Aorta (tissue), 5 donors: ENCODE data around the gene FAM163B. TPM values are rescaled to one million over a fixed set of nuclear protein-coding genes. Genes with fewer than 3 reads are reported as not detected.
"Not testable (repeated sequence)": the region's sequence is repeated elsewhere in the genome, so short reads cannot be mapped to it uniquely, and the experiment has no call there.

Experiments used
- ATAC-seq: fragments of 200-7000 bp; cut with Tn5 transposase; one replicate; pipeline ENCODE4 v1.9.1; 2022; ENCODE audit warnings: moderate library complexity; ENCODE audit not compliant: low FRiP score
- DNase-seq, 2 donors: peaks; one replicate each; pipeline ENCODE4 v3.0.0-alpha.2; 2020
- H3K27ac ChIP-seq, 2 donors: one replicate each; pipeline ENCODE4 v1.5.1; 2013; ENCODE audit warnings: low read length in 2 of 2, mild to moderate bottlenecking in 2 of 2, moderate library complexity in 2 of 2, control low read depth in 1 of 2, inconsistent platforms in 1 of 2, low read depth in 1 of 2
- H3K27me3 ChIP-seq, 2 donors: one replicate each; pipeline ENCODE4 v1.6.1; 2013; ENCODE audit warnings: control low read depth in 1 of 2, low read length in 1 of 2, mild to moderate bottlenecking in 1 of 2, moderate library complexity in 1 of 2; ENCODE audit not compliant: insufficient read depth in 2 of 2, control insufficient read depth in 1 of 2
- H3K36me3 ChIP-seq, 2 donors: one replicate each; pipeline ENCODE4 v1.6.1; 2013; ENCODE audit warnings: control low read depth in 1 of 2, low read length in 1 of 2, mild to moderate bottlenecking in 1 of 2; ENCODE audit not compliant: insufficient read depth in 2 of 2, control insufficient read depth in 1 of 2
- H3K4me1 ChIP-seq, 2 donors: one replicate each; pipeline ENCODE4 v1.6.1; 2013; ENCODE audit warnings: low read length in 2 of 2, control low read depth in 1 of 2, mild to moderate bottlenecking in 1 of 2, moderate library complexity in 1 of 2; ENCODE audit not compliant: insufficient read depth in 2 of 2, control insufficient read depth in 1 of 2
- H3K4me3 ChIP-seq, 2 donors: one replicate each; pipeline ENCODE4 v1.5.1; 2013; ENCODE audit warnings: low read length in 2 of 2, control low read depth in 1 of 2, mild to moderate bottlenecking in 1 of 2
- H3K9me3 ChIP-seq: one replicate; pipeline ENCODE4 v1.6.1; 2013; ENCODE audit warnings: mild to moderate bottlenecking, low read length; ENCODE audit not compliant: control insufficient read depth
- WGBS, 2 donors: extraction: QIAGEN DNeasy Blood & Tissue Kit; methylation state at CpG; one replicate each; pipeline ENCODE4 v1.1.7; 2013; 5-methylcytosine and 5-hydroxymethylcytosine counted together
- intact Hi-C, 2 donors: fragments of 100-400 bp; cut with DNase I; formaldehyde crosslinking; loops; one replicate each; pipeline versions ENCODE4 v1.14.2 to v1.15.0; 2022
- polyA plus RNA-seq, 2 donors: library from polyadenylated mRNA; stranded (reverse); fragments of 200-250 nt; gene quantifications; one replicate each; pipeline ENCODE4 v1.2.3, GENCODE V29; 2013
- total RNA-seq, 2 donors: library from RNA; stranded (reverse); fragmentation: NEBNext Ultra II Directional; extraction: Animal tissue kit (Norgen Biotek cat#: 25700); gene quantifications; one replicate each; pipeline ENCODE4 v1.2.1, GENCODE V29; 2021
- donor health status: healthy with polysubstance abuse.
- donor health status: Bipolar disorder and iron deficiency.
- donor health status: DM: no; HTN: no; CAD: no.
- donor health status: DM: no; HTN: no; CAD: no.
- donor health status: DM: yes; HTN: yes; CAD: no.

The FAM163B gene
- total and polyA plus RNA-seq, 4 donors, result not detected

- WGBS, 2 donors, result 93% methylated on average over 16 to 17 of the region's 17 CpGs
- H3K4me1 ChIP-seq, result no peaks in the 10 kb centered on the region
- ATAC-seq (no peak), DNase-seq (no peak)
- no peak overlapping the region for H3K27ac ChIP-seq
- H3K9me3 ChIP-seq, result no peaks in the 10 kb centered on the region
- no peak overlapping the region for H3K4me3 ChIP-seq
- intact Hi-C loops, result no loop called here
- H3K27me3 ChIP-seq, result no peaks in the 10 kb centered on the region
- H3K36me3 ChIP-seq, result no peaks in the 10 kb centered on the region
These were observed 42.4 kb downstream of the FAM163B start for GRCh38 chr9:133566817-133567216.

- intact Hi-C loops, result no loop called here
- Histone ChIP-seq H3K9me3 (no peaks in the 10 kb centered on the region), H3K36me3 (no peaks in the 10 kb centered on the region), H3K27me3 (no peaks in the 10 kb centered on the region), H3K27ac (no peak overlapping the region), H3K4me1 (no peaks in the 10 kb centered on the region), H3K4me3 (no peak overlapping the region)
- ATAC-seq, result no peak
- no peak for DNase-seq
- WGBS, 2 donors, result 94% methylated on average over 13 to 14 of the region's 14 CpGs
These were observed 42.8 kb downstream of the FAM163B start for GRCh38 chr9:133566382-133566781.

- intact Hi-C loops, result no loop called here
- peak; percentile 36 for ATAC-seq
- WGBS, 2 donors, result 81 to 88% methylated on average over 11 of the region's 11 CpGs
- Histone ChIP-seq H3K9me3 (no peaks in the 10 kb centered on the region), H3K27ac (no peak overlapping the region), H3K4me1 (no peaks in the 10 kb centered on the region), H3K4me3 (no peak overlapping the region), H3K27me3 (no peaks in the 10 kb centered on the region), H3K36me3 (no peaks in the 10 kb centered on the region)
- DNase-seq, result no peak
These were observed 44.6 kb downstream of the FAM163B start for GRCh38 chr9:133564451-133565116.

- DNase-seq, H3K36me3 ChIP-seq, intact Hi-C loops, H3K27me3 ChIP-seq, ATAC-seq, H3K4me3 ChIP-seq, H3K27ac ChIP-seq, H3K4me1 ChIP-seq, H3K9me3 ChIP-seq: not testable (repeated sequence)
These were observed 45.4 kb downstream of the FAM163B start for GRCh38 chr9:133563814-133564213.

- DNase-seq, result no peak
- no peak for ATAC-seq
- H3K36me3 ChIP-seq, result no peaks in the 10 kb centered on the region
- H3K9me3 ChIP-seq, result no peaks in the 10 kb centered on the region
- no peaks in the 10 kb centered on the region for H3K27me3 ChIP-seq
- no peak overlapping the region for H3K27ac ChIP-seq
- no peak overlapping the region for H3K4me3 ChIP-seq
- no peaks in the 10 kb centered on the region for H3K4me1 ChIP-seq
- intact Hi-C loops, result no loop called here
- WGBS, 2 donors, result 18 to 26% methylated on average over 14 of the region's 14 CpGs
These were observed 45.8 kb downstream of the FAM163B start for GRCh38 chr9:133563291-133563796.

DNA sequence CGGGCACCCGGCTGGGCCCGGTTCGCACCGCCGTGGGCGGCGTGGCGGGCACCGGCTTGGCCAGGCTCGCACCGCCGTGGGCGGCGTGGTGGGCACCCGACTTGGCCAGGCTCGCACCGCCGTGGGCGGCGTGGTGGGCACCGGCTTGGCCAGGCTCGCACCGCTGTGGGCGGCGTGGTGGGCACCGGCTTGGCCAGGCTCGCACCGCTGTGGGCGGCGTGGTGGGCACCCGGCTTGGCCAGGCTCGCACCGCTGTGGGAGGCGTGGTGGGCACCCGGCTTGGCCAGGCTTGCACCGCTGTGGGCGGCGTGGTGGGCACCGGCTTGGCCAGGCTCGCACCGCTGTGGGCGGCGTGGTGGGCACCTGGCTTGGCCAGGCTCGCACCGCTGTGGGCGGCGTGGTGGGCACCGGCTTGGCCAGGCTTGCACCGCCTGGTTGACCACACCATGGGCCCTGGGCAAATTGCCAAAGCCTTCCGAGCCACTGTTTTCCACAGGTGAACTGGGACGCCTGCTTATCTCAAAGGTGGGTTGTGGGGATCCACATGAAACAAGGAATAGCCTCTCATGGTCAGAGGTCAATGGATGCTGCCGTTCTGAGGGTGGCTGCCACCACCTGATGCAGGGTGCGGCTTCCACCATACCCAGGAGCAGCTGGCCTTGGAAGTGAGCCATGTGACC lies 46.4 kb downstream of the FAM163B start:
- H3K9me3 ChIP-seq, result no peaks in the 10 kb centered on the region
- H3K27me3 ChIP-seq, result no peaks in the 10 kb centered on the region
- no peak overlapping the region for H3K4me3 ChIP-seq
- H3K36me3 ChIP-seq, result no peaks in the 10 kb centered on the region
- no peak overlapping the region for H3K27ac ChIP-seq
- ATAC-seq, result no peak
- no peaks in the 10 kb centered on the region for H3K4me1 ChIP-seq
- DNase-seq, result no peak
- intact Hi-C loops, result no loop called here
- 92 to 94% methylated on average over 30 to 54 of the region's 54 CpGs for WGBS, 2 donors

- H3K27ac ChIP-seq, result no peak overlapping the region
- WGBS, 2 donors, result 81 to 89% methylated on average over 24 to 32 of the region's 32 CpGs
- no peaks in the 10 kb centered on the region for H3K4me1 ChIP-seq
These were observed 47.1 kb downstream of the FAM163B start for GRCh38 chr9:133561976-133562554.

GRCh38 chr9:133560944-133561343 lies 48.2 kb downstream of the FAM163B start:
- Histone ChIP-seq H3K9me3 (no peaks in the 10 kb centered on the region), H3K4me1 (no peaks in the 10 kb centered on the region), H3K36me3 (no peaks in the 10 kb centered on the region), H3K27me3 (no peaks in the 10 kb centered on the region), H3K4me3 (no peak overlapping the region), H3K27ac (no peak overlapping the region)
- DNase-seq (no peak), ATAC-seq (no peak)
- WGBS, 2 donors, result 95 to 97% methylated on average over 22 of the region's 22 CpGs
- intact Hi-C loops, result no loop called here

More at GRCh38 chr9:133561976-133562554, 47.1 kb downstream of the FAM163B start:
- Histone ChIP-seq H3K27me3 (no peaks in the 10 kb centered on the region), H3K36me3 (no peaks in the 10 kb centered on the region), H3K9me3 (no peaks in the 10 kb centered on the region), H3K4me3 (no peak overlapping the region)
- no peak for DNase-seq
- ATAC-seq, result no peak
- intact Hi-C loops, result no loop called here

GRCh38 chr9:133560311-133560710 lies 48.9 kb downstream of the FAM163B start:
- no peak overlapping the region for H3K27ac ChIP-seq
- intact Hi-C loops, result no loop called here

More at GRCh38 chr9:133560311-133560710, 48.9 kb downstream of the FAM163B start:
- H3K4me3 ChIP-seq, result no peak overlapping the region
- DNase-seq (no peak), ATAC-seq (no peak)
- WGBS, 2 donors, result 25 to 31% methylated on average over 15 of the region's 15 CpGs
- H3K36me3 ChIP-seq, result no peaks in the 10 kb centered on the region
- no peaks in the 10 kb centered on the region for H3K27me3 ChIP-seq
- H3K9me3 ChIP-seq, result no peaks in the 10 kb centered on the region
- no peaks in the 10 kb centered on the region for H3K4me1 ChIP-seq
